DMS 273 (cell line): ENCODE measurements around the gene MYO3A.
"Not testable (repeated sequence)": the region's sequence is repeated elsewhere in the genome, so short reads cannot be mapped to it uniquely, and the experiment has no call there.

ENCODE experiments used
- DNase-seq: peaks from one replicate; lab custom pipeline; 2025; ENCODE audit not compliant: unreplicated experiment; lab: John Stamatoyannopoulos, UW

The MYO3A gene

DNA sequence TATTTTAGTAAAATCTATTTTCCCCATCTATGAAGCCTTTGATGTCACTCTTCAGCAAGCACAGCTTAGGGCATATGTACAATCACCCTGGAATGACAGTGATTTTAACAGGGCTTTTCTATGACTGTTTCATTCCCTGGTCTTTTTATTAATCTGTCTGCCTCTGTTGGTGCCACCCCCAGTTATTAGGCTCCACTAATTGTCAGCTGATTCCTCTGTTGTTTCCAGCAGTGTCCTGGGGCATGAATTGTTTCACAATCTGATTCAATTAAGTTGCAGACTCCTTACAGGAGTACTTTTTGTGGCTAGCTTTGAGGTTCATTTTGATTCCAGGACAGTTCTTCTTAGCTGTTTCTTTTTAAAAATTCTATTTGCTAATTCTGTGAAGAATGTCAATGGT is 38.6 kb downstream of the MYO3A start:
- no peak for DNase-seq

DNA sequence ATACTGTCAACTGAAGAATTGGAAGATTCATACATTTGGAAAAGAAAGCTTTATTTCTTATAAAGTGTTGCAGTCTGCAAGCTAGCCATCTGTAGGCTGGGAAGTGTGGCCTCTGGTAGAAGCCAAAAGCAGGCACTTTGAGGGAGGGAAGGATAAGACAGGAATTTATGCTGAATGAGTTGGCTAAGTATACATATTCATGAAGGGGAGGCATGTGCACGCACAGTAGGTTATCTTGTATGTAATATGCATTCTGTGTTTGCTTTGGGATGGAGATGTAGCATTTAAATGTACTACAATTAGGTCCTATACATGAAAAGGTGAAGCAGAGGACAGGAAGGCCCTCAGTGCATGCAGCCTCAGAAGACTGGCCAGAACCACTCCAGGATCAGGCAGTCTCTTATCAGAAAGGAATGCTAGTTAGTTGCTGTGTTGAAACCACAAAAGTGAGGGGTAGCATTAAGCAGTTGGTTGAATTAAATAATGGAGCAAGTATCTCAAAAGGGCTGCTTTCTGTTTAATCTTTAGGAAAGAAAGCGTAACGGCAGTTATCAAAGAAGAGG is 40.9 kb downstream of the MYO3A start:
- DNase-seq = no peak

DNA sequence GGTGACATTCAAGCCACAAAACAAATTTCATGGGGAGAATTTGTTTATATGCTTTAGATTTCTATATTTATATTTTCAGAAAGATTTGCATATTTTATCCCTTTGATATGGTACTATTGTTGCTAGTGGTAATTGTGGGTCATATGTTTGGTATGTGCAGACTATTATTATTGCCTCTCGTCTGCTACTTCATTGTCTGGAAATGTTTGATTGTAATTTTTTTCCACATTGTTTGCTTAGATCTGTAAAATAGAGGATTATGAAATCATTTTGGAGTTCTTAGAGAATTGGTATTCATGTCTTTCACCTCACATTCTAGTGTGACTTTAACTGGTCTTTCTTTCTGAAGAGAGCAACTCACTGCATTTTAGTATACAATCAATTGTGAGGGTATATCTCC is 44.7 kb downstream of the MYO3A start:
- no peak for DNase-seq

GRCh38 chr10:25982107-25982506 is 48.1 kb downstream of the MYO3A start:
- DNase-seq = no peak

GRCh38 chr10:25988583-25988982 is 54.6 kb downstream of the MYO3A start:
- DNase-seq = no peak

GRCh38 chr10:25989951-25990350 is 55.9 kb downstream of the MYO3A start:
- no peak for DNase-seq

DNA sequence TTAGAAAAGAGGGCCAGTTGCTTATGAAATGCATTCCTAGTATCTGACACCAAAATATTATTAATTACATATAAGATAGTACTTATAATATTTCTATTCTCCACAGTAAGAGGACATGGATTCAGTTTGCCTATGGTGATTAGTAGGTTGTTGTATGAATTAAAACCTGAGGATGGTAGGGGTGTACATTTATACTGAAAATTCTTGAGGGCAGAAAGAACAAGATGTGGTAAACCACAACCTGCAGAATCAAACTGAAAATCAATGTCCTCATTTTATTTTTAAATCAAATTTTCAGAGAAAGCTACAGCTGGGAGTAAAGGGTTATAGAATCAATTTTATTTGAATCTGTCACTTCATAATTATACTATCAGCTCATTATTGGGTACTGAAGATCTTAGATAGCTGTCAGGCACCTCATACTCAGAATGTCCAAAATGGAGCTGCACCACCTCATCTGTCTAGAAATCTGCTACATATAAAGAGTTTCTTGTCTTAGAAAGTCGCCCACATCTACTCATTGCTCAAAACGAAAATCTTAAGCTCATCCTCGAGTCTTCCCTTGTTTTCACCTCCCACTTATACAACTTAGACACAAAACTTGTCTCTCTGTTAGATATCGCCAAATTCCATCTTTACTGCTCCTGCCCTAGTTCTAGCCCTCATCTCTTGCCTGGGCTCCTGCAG is 65.4 kb downstream of the MYO3A start:
- no peak for DNase-seq

GRCh38 chr10:26000971-26001370 is 66.9 kb downstream of the MYO3A start:
- no peak for DNase-seq

- not testable (repeated sequence) for DNase-seq
These were observed 68.4 kb downstream of the MYO3A start for GRCh38 chr10:26002466-26002865.

GRCh38 chr10:26015092-26015491 is 81.1 kb downstream of the MYO3A start:
- no peak for DNase-seq

GRCh38 chr10:26022831-26023230 is 88.8 kb downstream of the MYO3A start:
- no peak for DNase-seq

DNA sequence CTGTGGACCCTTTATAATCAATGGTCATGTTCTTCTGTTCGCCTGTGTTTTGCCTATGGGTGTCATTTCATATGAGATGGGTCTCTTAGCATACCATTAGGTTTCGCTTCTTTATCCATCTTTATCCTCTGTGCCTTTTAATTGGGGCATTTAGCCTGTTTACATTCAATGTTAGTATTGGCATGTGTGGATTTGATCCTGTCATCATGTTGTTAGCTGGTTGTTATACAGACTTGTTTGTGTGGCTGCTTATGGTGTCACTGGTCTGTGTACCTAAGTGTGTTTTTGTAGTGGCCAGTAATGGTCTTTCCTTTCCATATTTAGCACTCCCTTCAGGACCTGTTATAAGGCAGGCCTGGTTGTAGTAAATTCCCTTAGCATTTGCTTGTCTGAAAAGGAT is 90.3 kb downstream of the MYO3A start:
- DNase-seq = no peak

- DNase-seq = no peak
These were observed 91.5 kb downstream of the MYO3A start for GRCh38 chr10:26025523-26025922.

DNA sequence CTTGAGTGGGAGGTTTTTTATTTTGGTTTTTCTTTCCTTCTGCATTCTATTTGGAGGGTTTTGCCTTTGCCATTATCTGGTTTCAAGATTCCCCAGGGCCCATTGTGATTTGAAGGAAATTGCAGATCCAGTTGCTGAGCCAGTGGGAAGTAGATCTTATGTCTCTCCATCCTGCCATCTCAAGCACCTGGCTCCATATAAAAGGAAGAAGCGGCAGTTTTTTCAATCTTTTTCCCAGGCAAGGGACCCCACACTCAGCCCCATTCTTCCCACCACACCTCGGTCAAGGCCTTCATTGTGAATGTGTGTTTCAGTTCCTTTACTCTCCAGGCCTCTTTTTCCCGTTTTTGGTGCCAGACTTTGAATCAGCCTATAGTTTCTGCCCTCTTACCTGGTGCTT is 95.8 kb downstream of the MYO3A start:
- DNase-seq = no peak

DNA sequence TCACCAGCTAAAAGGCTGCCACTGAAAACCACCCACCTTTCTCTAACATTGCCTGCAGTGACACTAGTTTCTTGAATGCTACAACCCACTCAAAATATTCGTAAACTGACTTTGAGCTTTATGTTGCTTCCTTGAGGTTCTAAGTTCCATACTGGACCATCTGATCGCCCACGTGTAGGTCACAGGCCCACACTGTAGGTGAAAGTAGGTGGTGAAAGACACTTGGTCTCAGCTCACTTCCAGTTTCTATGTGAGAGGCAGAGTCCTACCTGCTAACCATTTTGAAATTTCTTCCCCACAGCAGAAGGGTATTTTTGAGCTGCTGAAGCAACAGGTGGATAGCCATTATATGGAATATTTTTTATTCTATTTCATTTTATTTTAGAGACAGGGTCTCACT is 97.3 kb downstream of the MYO3A start:
- no peak for DNase-seq

GRCh38 chr10:26043469-26043868 is 109.4 kb downstream of the MYO3A start:
- DNase-seq = no peak

DNA sequence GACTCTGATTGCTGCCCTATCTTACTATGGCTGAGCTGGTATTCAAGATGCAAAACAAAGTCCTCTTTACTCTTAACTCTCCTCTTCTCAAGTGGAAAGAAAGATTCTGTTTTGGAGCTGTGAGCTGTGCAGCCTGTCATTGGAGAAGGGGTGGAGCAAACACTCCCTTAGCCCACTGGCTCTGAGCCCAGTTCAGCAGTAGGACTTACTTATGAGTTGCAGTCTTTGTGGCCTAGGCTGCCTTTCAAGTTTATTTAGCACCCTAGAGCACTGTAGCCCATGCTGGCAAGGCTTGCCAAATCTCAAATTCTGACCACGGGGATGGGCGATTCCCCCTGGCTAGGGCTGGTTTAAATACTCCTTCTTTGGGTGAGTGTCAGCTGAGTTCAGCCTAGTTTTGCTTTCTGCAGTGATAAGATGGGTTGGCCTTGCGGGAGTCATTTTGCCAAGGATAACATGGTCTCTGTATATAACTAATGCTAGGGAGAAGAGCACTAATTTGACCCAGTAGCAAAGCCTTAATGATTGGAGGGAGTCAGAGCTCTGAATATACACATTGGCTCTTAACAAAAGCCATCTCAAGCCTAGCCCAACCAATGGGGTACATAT is 110.2 kb downstream of the MYO3A start:
- no peak for DNase-seq

DNA sequence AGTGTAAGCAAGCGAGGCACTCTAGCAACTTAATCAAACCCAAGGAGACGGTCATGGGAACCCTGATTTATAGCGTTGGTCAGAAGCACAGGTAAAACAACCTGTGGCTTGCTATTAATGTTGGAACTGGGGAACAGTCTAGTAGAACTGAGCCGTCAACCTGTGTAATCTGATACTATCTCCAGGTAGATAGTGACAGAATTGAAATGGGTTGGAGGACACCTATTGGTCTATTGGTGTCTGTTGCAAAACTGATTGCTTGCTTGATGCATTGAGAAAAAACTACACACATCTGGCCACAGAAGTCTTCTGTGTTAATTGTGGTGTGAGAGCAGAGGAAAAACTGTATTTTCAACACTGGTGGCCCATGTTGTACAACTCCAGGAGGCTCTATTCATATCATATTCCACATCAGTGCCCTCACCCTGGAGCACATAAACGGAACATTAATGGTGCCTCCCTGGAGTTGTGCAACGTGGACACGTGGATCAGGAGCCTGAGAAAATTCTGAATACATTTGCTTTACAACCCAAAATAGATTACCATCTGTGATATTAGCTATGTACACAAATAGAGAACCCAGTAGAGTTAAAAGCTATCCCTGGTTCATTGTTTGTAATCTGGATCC is 112.2 kb downstream of the MYO3A start:
- no peak for DNase-seq

GRCh38 chr10:26048756-26049155 is 114.7 kb downstream of the MYO3A start:
- DNase-seq = no peak

GRCh38 chr10:26052326-26052725 is 118.3 kb downstream of the MYO3A start:
- DNase-seq = no peak

GRCh38 chr10:26057466-26057865 is 123.4 kb downstream of the MYO3A start:
- DNase-seq = no peak

DNA sequence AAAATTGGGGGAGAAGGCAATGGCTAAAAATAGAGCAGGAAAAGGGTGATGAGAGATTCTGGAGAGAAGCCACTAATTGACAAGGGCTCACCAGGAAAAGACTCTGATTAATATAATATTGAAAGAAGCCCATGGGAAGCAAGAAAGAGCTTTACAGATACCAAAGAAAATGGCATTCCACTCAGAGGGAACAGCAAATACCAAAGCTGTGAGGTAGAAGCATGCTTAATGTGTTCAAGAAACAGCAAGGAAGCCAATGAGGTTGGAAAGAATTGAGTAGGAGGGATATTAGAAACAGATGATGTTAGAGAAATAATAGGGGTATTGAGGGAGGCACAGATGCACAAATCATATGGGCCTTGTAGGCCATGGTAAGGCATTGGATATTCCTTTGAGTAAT is 130.1 kb downstream of the MYO3A start:
- DNase-seq = no peak
